Smooth muscle cell of the coronary artery (primary cell): Measurements from ENCODE around the gene ATG12. TPM values are rescaled to one million over a fixed set of nuclear protein-coding genes. Genes with fewer than 3 reads are reported as not detected.

Experiments
- total RNA-seq: library from RNA; depleted of rRNA; stranded (reverse); fragments of >200 nt; gene quantifications from 2 replicates; pipeline ENCODE4 v1.2.3, GENCODE V29; 2014; ENCODE audit warnings: low replicate concordance

The ATG12 gene
- total RNA-seq = 31.8 and 43.5 TPM in 2 replicates

GRCh38 chr5:115841382-115842088 is at the start of gene ATG12, which contains the start of gene AP3S1:
TSS of gene ATG12 (minus strand) at chr5:115841565. CDS start at chr5:115841552, 13 bp downstream.
TSS of gene AP3S1 (plus strand) at chr5:115841935. CDS start at chr5:115842038, 103 bp downstream.

GRCh38 chr5:115816226-115817081 is 24.9 kb downstream of the ATG12 start, which contains the start of gene CDO1:
TSS of gene CDO1 (minus strand) at chr5:115816659. CDS start at chr5:115816397, 262 bp downstream.

Other genes with a start within 250 kb of the ATG12 start
- 0.94 and 1.4 TPM in 2 replicates for gene TICAM2, start 239.1 kb downstream of the ATG12 start, total RNA-seq
- gene TMED7, start 215.5 kb downstream of the ATG12 start, total RNA-seq = 38.3 and 135 TPM in 2 replicates
- gene CDO1, start 24.9 kb downstream of the ATG12 start, total RNA-seq = 0.30 and 19.3 TPM in 2 replicates
- gene AP3S1, start 370 bp upstream of the ATG12 start, total RNA-seq = 61.5 and 88.2 TPM in 2 replicates
- gene LVRN, start 120.9 kb upstream of the ATG12 start, total RNA-seq = 0.30 and 1.5 TPM in 2 replicates
- gene ARL14EPL, start 190.9 kb upstream of the ATG12 start, total RNA-seq = not detected in 2 replicates
- 14.2 and 29.5 TPM in 2 replicates for gene COMMD10, start 243.5 kb upstream of the ATG12 start, total RNA-seq